Endothelial cell of umbilical vein (primary cell): ENCODE data around the gene CRYL1. TPM values are rescaled to one million over a fixed set of nuclear protein-coding genes. Genes with fewer than 3 reads are reported as not detected.

Experiments used
- BruUV-seq: library from RNA; stranded (reverse); fragments of 400-500 nt; replicated peaks from 2 replicates; lab custom pipeline; 2021; lab: Mats Ljungman, UMichigan
- CTCF ChIA-PET: fragments of 300-600, 350-600 bp; sonication (Branson Sonifier 250); formaldehyde crosslinking; loops from one replicate; lab custom pipeline; 2021; ENCODE audit warnings: antibody characterized with exemption, inconsistent platforms; lab: Charles Lee
- POLR2A ChIA-PET: fragments of 300-600, 350-600 bp; sonication (Branson Sonifier 250); formaldehyde crosslinking; loops from one replicate; lab custom pipeline; 2021; ENCODE audit warnings: antibody characterized with exemption, inconsistent platforms; lab: Charles Lee
- DNase-seq: peaks from one replicate; pipeline ENCODE4 v3.0.0-alpha.2; 2011; ENCODE audit warnings: low read depth, low spot score
- FAIRE-seq: peaks from 2 replicates; lab custom pipeline; 2011; peaks lifted over from hg19 to GRCh38; lab: Jason Lieb, UNC
- H2AFZ ChIP-seq: 2 replicates; pipeline ENCODE4 v1.6.0; 2012; ENCODE audit warnings: low read depth, low read length, control low read depth, inconsistent platforms
- H3K27ac ChIP-seq: 2 replicates; pipeline ENCODE4 v1.5.1; 2011; ENCODE audit warnings: low read depth, mild to moderate bottlenecking, control low read depth, low read length, moderate library complexity; ENCODE audit not compliant: insufficient read depth
- H3K27me3 ChIP-seq, 2 experiments: 2 replicates each; pipeline versions ENCODE4 v1.6.0 to v1.6.1; 2011; ENCODE audit warnings: low read length in 2 of 2, mixed read lengths in 1 of 2; ENCODE audit not compliant: control insufficient read depth in 2 of 2, insufficient read depth in 2 of 2
- H3K36me3 ChIP-seq, 2 experiments: 2 replicates in 1 of 2; 3 replicates in 1 of 2; pipeline ENCODE4 v1.5.1; 2011; ENCODE audit warnings: low read length in 2 of 2, mild to moderate bottlenecking in 1 of 2, moderate library complexity in 1 of 2; ENCODE audit not compliant: control insufficient read depth in 2 of 2, insufficient read depth in 2 of 2; ENCODE audit errors: extremely low read depth in 1 of 2
- H3K4me1 ChIP-seq: 3 replicates; pipeline ENCODE4 v1.5.1; 2011; ENCODE audit warnings: mild to moderate bottlenecking, low read length; ENCODE audit not compliant: control insufficient read depth, insufficient read depth; ENCODE audit errors: extremely low read depth
- H3K4me2 ChIP-seq: 2 replicates; pipeline ENCODE4 v1.6.1; 2011; ENCODE audit warnings: low read length, control low read depth, mixed read lengths; ENCODE audit not compliant: insufficient read depth
- H3K4me3 ChIP-seq, 3 experiments: fragments of 200-600 bp in 1 of 3; sonication (generic), shearing (Covaris generic) in 1 of 3; replicated peaks in 1 of 3; 2 replicates each; pipeline ENCODE4 v1.5.1; 2011 to 2016; ENCODE audit warnings: control low read depth in 3 of 3, low read length in 3 of 3, mild to moderate bottlenecking in 2 of 3, inconsistent platforms in 1 of 3, low read depth in 1 of 3, moderate library complexity in 1 of 3; ENCODE audit not compliant: insufficient read depth in 1 of 3
- H3K79me2 ChIP-seq: 2 replicates; pipeline ENCODE4 v1.6.0; 2012; ENCODE audit warnings: low read length, inconsistent platforms; ENCODE audit not compliant: control insufficient read depth, insufficient read depth
- H3K9ac ChIP-seq: replicated peaks from 2 replicates; pipeline ENCODE3; 2011; ENCODE audit warnings: low read length, control low read depth; ENCODE audit not compliant: insufficient read depth; ENCODE audit errors: extremely low read depth
- H3K9me1 ChIP-seq: replicated peaks from 3 replicates; pipeline ENCODE4 v1.6.0; 2011; ENCODE audit warnings: mild to moderate bottlenecking, low read length; ENCODE audit not compliant: control insufficient read depth, insufficient read depth; ENCODE audit errors: extremely low read depth
- H3K9me3 ChIP-seq: replicated peaks from 2 replicates; pipeline ENCODE4 v1.5.1; 2012; ENCODE audit warnings: low read length, inconsistent platforms; ENCODE audit not compliant: control insufficient read depth, insufficient read depth
- H4K20me1 ChIP-seq: replicated peaks from 2 replicates; pipeline ENCODE3; 2011; ENCODE audit warnings: mild to moderate bottlenecking, low read length; ENCODE audit not compliant: control insufficient read depth, insufficient read depth; ENCODE audit errors: extremely low read depth
- CTCF ChIP-seq, 2 donors: IDR thresholded peaks; 1 replicate in 1 of 2; 2 replicates in 1 of 2; pipeline ENCODE4 v1.5.1; 2011; ENCODE audit warnings: low read length in 2 of 2, mild to moderate bottlenecking in 2 of 2, moderate library complexity in 2 of 2, control low read depth in 1 of 2, inconsistent platforms in 1 of 2, low read depth in 1 of 2; ENCODE audit not compliant: insufficient read depth in 1 of 2; ENCODE audit errors: extremely low read depth in 1 of 2
- EZH2 ChIP-seq: IDR thresholded peaks from 2 replicates; pipeline ENCODE4 v1.6.1; 2012; ENCODE audit warnings: borderline replicate concordance, low read depth, mild to moderate bottlenecking, moderate library complexity, low read length, inconsistent platforms; ENCODE audit not compliant: severe bottlenecking
- FOS ChIP-seq: IDR thresholded peaks from 2 replicates; pipeline ENCODE4 v1.6.1; 2011; ENCODE audit warnings: mild to moderate bottlenecking, low read length, moderate library complexity, borderline replicate concordance; ENCODE audit not compliant: insufficient read depth
- GATA2 ChIP-seq: IDR thresholded peaks from 2 replicates; pipeline ENCODE4 v1.7.0; 2011; ENCODE audit warnings: low read depth, mild to moderate bottlenecking, moderate library complexity, mixed read lengths, low read length; ENCODE audit not compliant: insufficient read length, insufficient read depth
- JUN ChIP-seq: IDR thresholded peaks from 2 replicates; pipeline ENCODE4 v1.6.1; 2011; ENCODE audit warnings: borderline replicate concordance, low read depth; ENCODE audit not compliant: insufficient read length, insufficient read depth
- MAX ChIP-seq: IDR thresholded peaks from 2 replicates; pipeline ENCODE4 v1.6.1; 2011; ENCODE audit not compliant: insufficient read depth, insufficient read length
- MYC ChIP-seq: IDR thresholded peaks from one replicate; pipeline ENCODE4 v1.6.1; 2011; ENCODE audit warnings: mild to moderate bottlenecking, low read depth, low read length
- POLR2A ChIP-seq: IDR thresholded peaks from 2 replicates; pipeline ENCODE4 v1.6.1; 2012; ENCODE audit warnings: low read depth, mild to moderate bottlenecking, control low read depth, low read length
- POLR2AphosphoS5 ChIP-seq: IDR thresholded peaks from 2 replicates; pipeline ENCODE4 v1.6.1; 2012; ENCODE audit warnings: low read depth, mild to moderate bottlenecking, control low read depth, low read length, moderate library complexity; ENCODE audit not compliant: insufficient read depth
- dilution Hi-C: fragments of 300-500 bp; cut with MboI; formaldehyde crosslinking; loops from one replicate; pipeline ENCODE4 v1.15.0; 2019; ENCODE audit warnings: low sequenced_read_pairs; ENCODE audit not compliant: extremely low pct_ligation_motif_present
- intact Hi-C: fragments of 100-400 bp; cut with micrococcal nuclease; formaldehyde crosslinking; loops from one replicate; pipeline ENCODE4 v1.10.0; 2022
- polyA plus RNA-seq, 4 experiments: library from polyadenylated mRNA; depleted of rRNA in 3 of 4; stranded (reverse) in 3 of 4; unstranded in 1 of 4; fragments of >200 nt; gene quantifications; 2 replicates each; pipeline versions ENCODE4 v1.2.1 to v1.2.3, GENCODE V29; 2011 to 2012; ENCODE audit warnings: missing spikeins in 1 of 4
- total RNA-seq: library from RNA; stranded (reverse); gene quantifications from 2 replicates; pipeline ENCODE4 v1.2.3, GENCODE V29; 2021

The CRYL1 gene
- total and polyA plus RNA-seq, 2 donors (not counting 3 experiments of a cell fraction or from before 2014, with no cell fraction given): 13.9 to 39.0 TPM

GRCh38 chr13:20366056-20366455 lies 159.6 kb downstream of the CRYL1 start:
- intact Hi-C loops: no loop called here

More at GRCh38 chr13:20366056-20366455, 159.6 kb downstream of the CRYL1 start:
- no peak overlapping the region for H3K9ac ChIP-seq
- dilution Hi-C loops: no loop called here
- no TSS peak for BruUV-seq
- CTCF ChIA-PET: no interaction called here
- no peaks in the 10 kb centered on the region for H3K9me3 ChIP-seq
- H3K79me2 ChIP-seq: no peaks in the 10 kb centered on the region
- H3K36me3 ChIP-seq: no peaks in the 10 kb centered on the region
- H4K20me1 ChIP-seq: no peaks in the 10 kb centered on the region
- no peak overlapping the region for H3K27ac ChIP-seq
- peaks cover 0 to 2% of the 10 kb centered on the region in 2 experiments for H3K27me3 ChIP-seq
- no peak for FAIRE-seq
- POLR2A ChIA-PET: no interaction called here
- no peaks in the 10 kb centered on the region for H3K9me1 ChIP-seq
- no peak overlapping the region for H3K4me2 ChIP-seq
- H3K4me3 ChIP-seq: no peak overlapping the region
- no peak for DNase-seq
- TF ChIP-seq MAX (no peak), GATA2 (no peak), JUN (no peak), POLR2AphosphoS5 (no peak), EZH2 (no peak), MYC (no peak), CTCF (IDR thresholded peaks at IDR 0.05; ENCODE audit: extremely low read depth in 1 of 2, insufficient read depth in 1 of 2, low read depth in 1 of 2, low read length in 2 of 2) (no peak), FOS (no peak), POLR2A (no peak)
- H3K4me1 ChIP-seq: no peaks in the 10 kb centered on the region
- H2AFZ ChIP-seq: no peak overlapping the region
